Right ventricle myocardium superior (tissue), 1 donor: ENCODE data around the gene HOXA4. TPM values are rescaled to one million over a fixed set of nuclear protein-coding genes. Genes with fewer than 3 reads are reported as not detected.

Experiments
- ATAC-seq: fragments of 200-7000 bp; cut with Tn5 transposase; one replicate; pipeline ENCODE4 v1.9.1; 2020; ENCODE audit warnings: mild to moderate bottlenecking; ENCODE audit not compliant: poor library complexity
- DNase-seq: peaks from one replicate; pipeline ENCODE4 v3.0.0-alpha.2; 2020
- intact Hi-C: fragments of 100-400 bp; cut with DNase I; formaldehyde crosslinking; loops from one replicate; pipeline ENCODE4 v1.11.2; 2022
- total RNA-seq: library from RNA; stranded (reverse); fragmentation: NEBNext Ultra II Directional; extraction: Animal tissue kit (Norgen Biotek cat#: 25700); gene quantifications from one replicate; pipeline ENCODE4 v1.2.1, GENCODE V29; 2021
- donor health status: DM: no; HTN: yes; CAD: no; lungs with severe emphysema.

HOXA4 gene
- total RNA-seq, 1 donor from 2014 or later = 0.97 TPM

GRCh38 chr7:27161214-27161720 lies 30.7 kb upstream of the HOXA4 start:
- ATAC-seq (peak; percentile 45), DNase-seq (peak; percentile 68)
- intact Hi-C loops = loop anchor here (5.0 to 10.0 kb wide), 3 partner anchors 479 to 1266 kb away; no protein-coding TSS in a partner anchor

- DNase-seq = peak; percentile 92
- intact Hi-C loops = loop anchor here (5.0 to 10.0 kb wide), 3 partner anchors 478 to 1266 kb away; no protein-coding TSS in a partner anchor
- ATAC-seq = peak; percentile 91
Observed at GRCh38 chr7:27160546-27161213, 30.1 kb upstream of the HOXA4 start.

- no peak for ATAC-seq
- intact Hi-C loops = loop anchor here (5.0 to 10.0 kb wide), 3 partner anchors 478 to 1265 kb away; no protein-coding TSS in a partner anchor
- peak; percentile 40 for DNase-seq
Observed at GRCh38 chr7:27160145-27160545, 29.6 kb upstream of the HOXA4 start.

GRCh38 chr7:27159266-27160144 lies 28.9 kb upstream of the HOXA4 start:
- DNase-seq (peak; percentile 33), ATAC-seq (no peak)

GRCh38 chr7:27158436-27159265 lies 28.1 kb upstream of the HOXA4 start:
- intact Hi-C loops = no loop called here
- ATAC-seq (no peak), DNase-seq (no peak)

More at GRCh38 chr7:27159266-27160144, 28.9 kb upstream of the HOXA4 start:
- intact Hi-C loops = loop anchor here (5.0 to 10.0 kb wide), 3 partner anchors 477 to 1265 kb away; no protein-coding TSS in a partner anchor

GRCh38 chr7:27157702-27158431 lies 27.3 kb upstream of the HOXA4 start:
- DNase-seq = no peak
- no peak for ATAC-seq
- intact Hi-C loops = no loop called here

- ATAC-seq (no peak), DNase-seq (no peak)
- intact Hi-C loops = no loop called here
Observed at GRCh38 chr7:27156916-27157701, 26.6 kb upstream of the HOXA4 start.

- ATAC-seq (no peak), DNase-seq (no peak)
- intact Hi-C loops = no loop called here
Observed at GRCh38 chr7:27156508-27156898, 25.9 kb upstream of the HOXA4 start, which contains the start of gene HOXA7. Gene HOXA7, minus strand, starts transcription at chr7:27156675. Its CDS starts 130 bp downstream, at chr7:27156545.

GRCh38 chr7:27155816-27156507 lies 25.4 kb upstream of the HOXA4 start:
- no peak for ATAC-seq

GRCh38 chr7:27154901-27155815 lies 24.6 kb upstream of the HOXA4 start:
- intact Hi-C loops = no loop called here
- no peak for ATAC-seq
- no peak for DNase-seq

More at GRCh38 chr7:27155816-27156507, 25.4 kb upstream of the HOXA4 start:
- intact Hi-C loops = no loop called here
- DNase-seq = no peak

GRCh38 chr7:27154369-27154768 lies 23.8 kb upstream of the HOXA4 start:
- ATAC-seq (no peak), DNase-seq (no peak)
- intact Hi-C loops = no loop called here

GRCh38 chr7:27153526-27153925 lies 23.0 kb upstream of the HOXA4 start:
- ATAC-seq (no peak), DNase-seq (no peak)
- intact Hi-C loops = no loop called here

GRCh38 chr7:27152816-27153442 lies 22.4 kb upstream of the HOXA4 start:
- DNase-seq (no peak), ATAC-seq (no peak)
- intact Hi-C loops = no loop called here

- ATAC-seq (peak; percentile 9), DNase-seq (no peak)
- intact Hi-C loops = no loop called here
Observed at GRCh38 chr7:27151931-27152815, 21.6 kb upstream of the HOXA4 start, which contains the start of gene HOXA3. Gene HOXA3, minus strand, starts transcription at chr7:27152583. Its CDS starts 41,943 bp downstream, at chr7:27110640.
